Muscle of back (tissue), 11 donors: ENCODE results near the gene ITPA. TPM values are rescaled to one million over a fixed set of nuclear protein-coding genes. Genes with fewer than 3 reads are reported as not detected.
A peak's percentile ranks its signal among the peaks of the same experiment; 100 is the strongest.
"Not testable (repeated sequence)": the region's sequence is repeated elsewhere in the genome, so short reads cannot be mapped to it uniquely, and the experiment has no call there.

Experiments
- DNase-seq, 3 donors: peaks; one replicate each; pipeline versions ENCODE4 v3.0.0 to v3.0.0-alpha.2; 2013
- polyA plus RNA-seq, 10 donors: library from polyadenylated mRNA; unstranded; fragments of 120-200 nt; gene quantifications; one replicate each; pipeline ENCODE4 v1.2.1, GENCODE V29; 2013; ENCODE audit not compliant: insufficient read length in 10 of 10

Gene ITPA
- polyA plus RNA-seq, 10 donors = 28.9 to 46.7 (median 40.6) TPM

- DNase-seq = no peak
Observed at GRCh38 chr20:3195590-3196237, 13.6 kb upstream of the ITPA start.

DNA sequence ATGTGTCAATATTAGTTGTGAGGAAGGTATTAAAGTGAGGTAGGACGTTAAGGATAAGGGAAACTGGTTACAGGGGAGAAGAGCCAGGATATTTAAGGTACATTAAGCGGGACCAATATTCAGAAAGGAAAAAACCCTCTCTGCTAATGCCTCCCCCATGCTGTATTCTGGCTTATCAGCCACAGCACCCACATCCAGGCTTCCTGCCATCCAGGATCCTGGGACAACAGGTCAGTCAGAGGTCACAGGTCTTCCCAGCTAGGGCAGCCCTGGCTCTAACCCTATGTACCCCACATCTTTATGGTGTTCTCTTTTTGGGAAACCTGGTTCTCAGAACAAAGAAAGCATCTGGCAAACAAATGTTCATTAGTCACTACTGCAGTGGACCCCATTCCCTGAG is 10.1 kb upstream of the ITPA start:
- no peak for DNase-seq

DNA sequence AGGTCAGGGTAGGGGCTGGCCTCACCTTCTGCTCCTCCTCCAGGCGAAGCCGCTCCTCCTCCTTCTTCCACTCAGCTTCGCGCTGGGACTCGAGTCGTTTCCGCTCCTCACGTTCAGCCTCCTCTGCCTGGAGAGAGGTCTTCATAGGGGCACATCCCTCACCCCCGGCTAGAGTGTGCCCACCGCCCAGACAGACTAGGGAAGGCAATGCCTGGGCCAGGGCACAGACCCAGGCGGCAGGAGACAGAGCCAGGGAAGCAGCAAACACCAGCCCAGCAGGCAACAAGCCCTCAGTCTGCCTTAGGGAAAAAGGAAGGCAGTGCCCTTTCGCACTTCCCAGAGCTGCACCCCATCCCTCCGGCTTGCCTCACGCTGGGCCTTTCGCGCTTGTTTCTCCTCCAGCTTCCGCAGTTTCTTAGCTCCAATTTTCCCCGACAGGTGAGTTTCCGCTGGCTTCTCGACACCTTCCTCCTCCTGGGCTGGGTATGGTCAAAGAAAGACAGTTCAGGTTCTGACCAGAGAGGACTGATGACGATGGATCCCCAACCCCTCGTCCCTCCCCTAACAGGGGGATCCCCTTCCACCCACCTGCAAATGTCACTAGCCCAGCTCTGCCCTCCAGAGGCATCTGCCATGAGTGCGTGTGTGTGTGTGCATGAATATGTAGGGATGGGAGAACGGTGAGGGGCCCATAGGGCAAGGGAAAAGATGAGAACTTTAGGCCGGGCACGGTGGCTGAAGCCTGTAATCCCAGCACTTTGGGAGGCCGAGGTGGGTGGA is 9.1 kb upstream of the ITPA start:
- no peak for DNase-seq

- DNase-seq = no peak
Observed at GRCh38 chr20:3202965-3203314, 6.4 kb upstream of the ITPA start.

GRCh38 chr20:3203315-3204123 is 5.8 kb upstream of the ITPA start:
- DNase-seq = peak in 1 of 3 donors; percentile 29

DNA sequence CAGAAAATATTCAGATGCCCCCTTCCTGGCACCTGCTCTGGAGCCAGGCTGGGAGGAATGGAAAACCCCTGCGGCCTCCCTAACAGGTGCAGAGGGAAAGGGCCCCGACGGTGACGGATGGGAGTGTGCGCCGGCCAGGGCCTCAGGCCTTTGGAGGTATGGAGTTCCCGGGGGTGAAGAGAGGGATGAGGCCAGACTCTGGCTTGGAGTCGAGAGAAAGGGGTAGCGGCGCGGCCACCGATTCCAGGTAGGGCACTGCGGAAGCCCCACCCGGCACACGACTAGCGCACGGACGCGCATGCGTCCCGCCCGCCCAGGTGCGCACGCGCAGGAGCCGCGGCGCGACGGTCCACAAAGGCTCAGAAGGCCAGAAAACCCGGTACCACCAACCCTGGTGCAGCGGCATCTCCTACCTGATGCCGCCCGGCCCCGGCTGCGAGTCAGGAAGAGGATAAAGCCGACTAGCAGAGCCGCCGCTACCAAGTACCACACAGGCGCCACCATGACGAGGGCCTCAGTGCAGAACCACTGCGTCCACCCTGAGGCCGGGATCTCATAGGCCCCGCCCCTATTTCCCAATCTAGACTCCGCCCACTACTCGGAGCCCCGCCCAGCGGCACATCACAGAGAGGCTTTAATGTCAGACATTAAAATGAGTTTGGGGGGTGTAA is 5.0 kb upstream of the ITPA start, which contains the start of gene DDRGK1:
Gene DDRGK1, minus strand, starts transcription at position 559 of the 671 bp plus-strand sequence. Its CDS starts 55 bp downstream, at position 504.
- DNase-seq = peak; percentile 80 to 96 (median 91)

- DNase-seq = no peak
Observed at GRCh38 chr20:3208786-3209256, 477 bp upstream of the ITPA start.

GRCh38 chr20:3209946-3210317 is 634 bp downstream of the ITPA start:
- DNase-seq = no peak

DNA sequence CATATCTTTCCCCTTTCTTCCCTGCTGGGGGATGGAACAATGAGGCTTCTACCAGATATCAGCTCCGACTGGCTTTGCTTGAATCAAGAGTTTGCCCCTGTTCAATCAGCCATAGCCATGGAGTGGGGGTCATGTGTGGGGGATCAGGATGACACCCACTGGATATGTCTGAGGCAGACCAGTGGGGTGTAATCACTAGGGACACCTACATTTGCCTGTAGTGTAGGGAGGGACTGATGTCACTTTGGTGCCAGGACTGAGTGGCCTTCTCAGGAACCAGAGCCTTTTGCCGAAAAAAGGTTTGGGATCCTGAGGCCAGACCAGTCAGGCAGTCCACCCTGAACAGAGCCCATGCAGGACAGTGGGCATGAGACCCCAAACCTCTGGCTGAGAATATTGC is 1.0 kb downstream of the ITPA start:
- no peak for DNase-seq

GRCh38 chr20:3213226-3213625 is 3.9 kb downstream of the ITPA start:
- no peak for DNase-seq

DNA sequence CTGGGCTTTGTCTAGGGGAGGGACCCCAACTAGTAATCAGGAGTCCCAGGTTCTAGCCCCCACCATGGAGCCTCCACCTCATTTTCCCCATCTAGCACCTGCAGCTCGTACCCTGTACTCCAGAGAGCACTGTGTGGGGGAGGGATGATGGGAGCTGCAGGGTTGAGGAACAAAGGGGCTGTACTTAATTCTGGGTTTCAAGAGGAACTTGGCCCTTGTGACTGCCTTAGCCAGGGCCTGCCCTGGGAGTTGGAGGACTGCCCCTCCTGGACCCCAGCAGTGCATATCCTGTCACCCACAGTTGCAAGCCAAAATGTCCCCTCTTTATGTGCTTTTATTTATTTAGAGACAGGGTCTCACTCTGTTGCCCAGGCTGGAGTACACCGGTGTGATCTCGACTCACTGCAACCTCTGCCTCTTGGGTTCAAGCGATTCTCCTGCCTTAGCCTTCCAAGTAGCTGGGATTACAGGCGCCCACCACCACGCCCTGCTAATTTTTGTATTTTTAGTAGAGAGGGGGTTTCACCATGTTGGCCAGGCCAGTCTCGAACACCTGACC is 6.1 kb downstream of the ITPA start:
- DNase-seq = not testable (repeated sequence)

DNA sequence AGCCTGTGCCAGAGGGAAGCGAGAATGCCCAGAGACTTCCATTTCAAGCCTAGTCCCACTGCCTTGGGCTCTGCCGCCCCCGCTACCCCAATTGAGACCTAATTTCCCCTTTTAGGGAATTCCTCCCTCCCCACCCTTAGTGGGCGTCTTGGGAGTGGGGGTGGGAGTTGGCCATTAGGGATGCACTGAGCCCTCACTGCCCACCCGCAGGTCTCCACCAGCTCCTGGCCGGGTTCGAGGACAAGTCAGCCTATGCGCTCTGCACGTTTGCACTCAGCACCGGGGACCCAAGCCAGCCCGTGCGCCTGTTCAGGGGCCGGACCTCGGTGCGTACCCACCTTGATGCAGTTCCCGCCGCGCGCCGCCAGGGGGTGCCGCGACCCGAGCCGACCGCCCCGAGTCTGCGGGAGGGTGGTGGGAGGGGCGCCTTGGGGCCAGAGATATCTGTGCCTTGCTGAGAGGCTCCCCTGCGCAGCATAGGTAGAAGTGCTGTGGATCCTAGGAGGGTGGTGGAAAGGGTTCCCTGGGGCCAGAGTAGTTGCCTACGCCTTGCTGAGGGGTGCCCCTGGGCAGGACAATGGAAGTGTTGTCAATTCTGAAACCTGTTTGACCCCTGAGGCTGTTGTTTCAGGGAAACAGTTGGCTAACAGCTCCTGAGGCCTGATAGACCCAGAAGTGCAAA is 9.2 kb downstream of the ITPA start:
- peak in 1 of 3 donors; percentile 56 for DNase-seq

GRCh38 chr20:3221398-3222226 is 12.3 kb downstream of the ITPA start:
- DNase-seq = no peak

DNA sequence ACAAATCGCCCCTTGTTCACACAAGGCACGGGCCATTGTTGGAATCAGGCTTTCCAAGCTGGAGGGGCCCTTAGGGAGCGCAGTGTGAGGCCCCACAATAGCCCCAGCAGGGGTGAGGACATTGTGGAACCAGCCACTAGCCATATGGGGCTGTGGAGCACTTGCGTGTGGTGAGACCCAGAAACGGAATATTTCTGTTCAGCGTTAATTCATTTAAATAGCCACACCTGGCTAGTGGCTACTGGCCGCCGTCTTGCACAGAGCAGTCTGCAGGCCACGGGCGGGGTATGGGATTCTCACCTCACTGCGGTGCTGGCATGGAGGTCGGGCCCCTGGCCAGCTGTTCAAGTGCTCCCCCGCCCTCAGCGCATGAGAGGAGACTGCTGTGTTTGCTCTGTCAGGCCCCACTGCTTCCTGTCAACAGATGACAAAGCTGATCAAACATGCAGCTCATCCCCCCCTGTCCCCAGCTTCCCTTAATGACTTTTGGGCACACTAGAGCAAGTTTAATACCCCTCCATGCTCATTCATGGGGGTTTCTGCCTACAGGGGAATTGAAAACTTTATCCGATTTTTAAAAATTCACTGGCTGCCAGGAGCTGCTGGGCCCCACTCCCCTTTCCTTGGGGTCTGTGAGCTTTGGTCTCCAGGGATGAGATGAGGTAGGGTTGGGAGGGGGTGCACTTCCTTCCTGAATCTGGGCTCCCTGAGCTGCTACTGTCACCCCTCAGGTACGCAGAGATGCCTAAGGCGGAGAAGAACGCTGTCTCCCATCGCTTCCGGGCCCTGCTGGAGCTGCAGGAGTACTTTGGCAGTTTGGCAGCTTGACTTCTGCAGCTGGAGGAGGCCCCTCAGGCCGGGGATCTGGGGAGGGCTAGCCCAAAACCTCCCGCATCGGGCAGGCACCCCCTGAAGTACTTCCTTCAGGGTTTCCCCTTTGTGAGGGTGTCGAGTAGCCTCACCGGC is 13.6 kb downstream of the ITPA start:
- peak in 1 of 3 donors; percentile 42 for DNase-seq

- DNase-seq = no peak
Observed at GRCh38 chr20:3223651-3223993, 14.3 kb downstream of the ITPA start.

DNA sequence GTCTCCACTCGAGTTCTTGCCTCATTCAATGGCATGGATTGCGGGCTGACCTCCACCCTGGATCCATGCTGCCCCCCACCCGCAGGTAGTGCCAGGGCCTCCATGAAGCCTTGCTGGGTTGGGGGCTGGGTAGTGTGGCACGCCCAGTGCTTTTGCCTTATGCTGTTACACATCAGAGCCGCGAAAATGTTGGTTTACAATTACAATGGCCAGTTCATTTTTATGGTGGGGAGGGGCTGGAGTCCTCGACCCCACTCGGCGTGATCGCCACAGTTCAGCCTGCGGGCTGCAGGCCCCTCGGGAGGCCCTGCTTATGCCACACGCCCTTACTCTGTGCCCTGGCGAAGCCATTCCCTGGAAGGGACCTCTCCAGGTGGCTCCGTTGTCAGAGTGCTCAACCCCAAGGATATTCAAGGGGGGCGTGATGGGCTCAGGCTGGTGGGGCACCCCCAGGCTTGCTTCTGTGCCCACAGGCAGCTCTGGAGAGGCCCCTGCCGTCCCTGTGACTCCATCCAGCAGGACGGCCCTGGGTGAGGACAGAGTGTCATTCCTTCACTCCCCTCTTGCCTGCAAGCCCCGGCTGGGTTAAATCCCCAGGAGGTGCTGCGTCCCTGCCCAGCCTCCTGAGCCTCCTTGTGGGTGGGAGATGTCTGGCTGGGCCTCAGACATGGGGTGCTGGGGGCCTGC is 14.8 kb downstream of the ITPA start:
- no peak for DNase-seq

- no peak for DNase-seq
Observed at GRCh38 chr20:3224681-3225421, 15.6 kb downstream of the ITPA start.

DNA sequence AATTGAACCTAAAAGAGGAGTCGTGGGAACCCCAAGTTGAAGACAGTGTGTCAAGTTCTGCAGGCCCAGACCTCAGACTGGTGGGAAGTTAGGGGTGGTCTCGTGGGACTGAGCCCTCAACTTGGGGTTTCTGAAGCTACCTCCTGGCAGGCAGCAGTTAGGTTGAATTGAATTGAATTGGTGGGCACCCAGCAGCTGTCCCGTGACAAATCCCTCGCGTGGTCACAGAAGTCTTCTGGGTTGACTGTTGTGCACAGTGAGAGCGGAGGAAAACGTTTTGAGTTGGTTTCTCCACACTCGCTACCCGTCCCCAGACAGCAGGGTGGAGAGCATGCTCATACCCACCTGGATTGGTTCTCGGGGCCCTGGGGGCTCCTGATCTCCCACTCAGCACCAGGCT is 16.8 kb downstream of the ITPA start:
- DNase-seq = no peak
